Breast epithelium (tissue), 4 donors: ENCODE measurements around the gene SRP68. TPM values are rescaled to one million over a fixed set of nuclear protein-coding genes. Genes with fewer than 3 reads are reported as not detected.

ENCODE experiments used
- DNase-seq, 2 donors: peaks; one replicate each; pipeline ENCODE4 v3.0.0-alpha.2; 2019; ENCODE audit warnings: low spot score in 2 of 2
- H3K27ac ChIP-seq, 2 donors: fragments of 200-600 bp; sonication (generic) in 1 of 2; one replicate each; pipeline ENCODE4 v1.5.1; 2016 to 2019; ENCODE audit warnings: mild to moderate bottlenecking in 1 of 2
- H3K27me3 ChIP-seq, 2 donors: fragments of 200-600 bp; sonication (generic) in 1 of 2; one replicate each; pipeline versions ENCODE4 v1.5.1 to v1.6.0; 2017 to 2019; ENCODE audit warnings: control low read depth in 1 of 2, mild to moderate bottlenecking in 1 of 2
- H3K36me3 ChIP-seq: fragments of 200-600 bp; one replicate; pipeline ENCODE4 v1.5.1; 2019
- H3K4me1 ChIP-seq, 2 donors: fragments of 200-600 bp; sonication (generic); one replicate each; pipeline ENCODE4 v1.5.1; 2016 to 2019; ENCODE audit warnings: control low read depth in 1 of 2
- H3K4me3 ChIP-seq, 3 donors: fragments of 200-600 bp; sonication (generic); 1 replicate in 2 of 3; 2 replicates in 1 of 3; pipeline ENCODE4 v1.5.1; 2016 to 2019; ENCODE audit warnings: mild to moderate bottlenecking in 3 of 3, moderate library complexity in 2 of 3
- H3K9me3 ChIP-seq, 2 donors: fragments of 200-600 bp; sonication (generic) in 1 of 2; one replicate each; pipeline ENCODE4 v1.5.1; 2016 to 2019; ENCODE audit warnings: control low read depth in 1 of 2
- POLR2A ChIP-seq: fragments of 450-650 bp; IDR thresholded peaks from one replicate; pipeline ENCODE4 v1.6.1; 2016; ENCODE audit warnings: antibody characterized with exemption, mild to moderate bottlenecking, moderate library complexity
- POLR2AphosphoS5 ChIP-seq, 3 donors: sonication (generic); formaldehyde crosslinking; IDR thresholded peaks; one replicate each; pipeline ENCODE4 v1.6.1; 2017; ENCODE audit warnings: antibody characterized with exemption in 3 of 3
- intact Hi-C: fragments of 100-400 bp; cut with DNase I; formaldehyde crosslinking; loops from one replicate; pipeline ENCODE4 v1.15.1; 2023; ENCODE audit warnings: low total_unique reads
- total RNA-seq, 3 donors: library from RNA; depleted of rRNA; stranded (reverse); fragments of >200 nt; gene quantifications; one replicate each; pipeline ENCODE4 v1.1.0, GENCODE V29; 2016
- TF ChIP-seq, protein P1 (sequence below), 3 donors: fragments of 450-650 bp; IDR thresholded peaks; one replicate each; pipeline ENCODE4 v1.5.1; 2016 to 2017; ENCODE audit warnings: antibody characterized with exemption in 3 of 3, mild to moderate bottlenecking in 3 of 3, moderate library complexity in 3 of 3

The SRP68 gene
- total RNA-seq, 3 donors from 2014 or later: 41.3 to 49.6 (median 48.3) TPM

GRCh38 chr17:76007850-76008165 lies 64.5 kb downstream of the SRP68 start:
- Histone ChIP-seq H3K27ac (no peak overlapping the region), H3K36me3 (no peaks in the 10 kb centered on the region), H3K9me3 (no peaks in the 10 kb centered on the region), H3K4me1 (no peaks in the 10 kb centered on the region), H3K4me3 (no peak overlapping the region), H3K27me3 (no peaks in the 10 kb centered on the region)
- no peak for DNase-seq
- no peak for TF ChIP-seq POLR2A
- TF ChIP-seq, protein P1, sequence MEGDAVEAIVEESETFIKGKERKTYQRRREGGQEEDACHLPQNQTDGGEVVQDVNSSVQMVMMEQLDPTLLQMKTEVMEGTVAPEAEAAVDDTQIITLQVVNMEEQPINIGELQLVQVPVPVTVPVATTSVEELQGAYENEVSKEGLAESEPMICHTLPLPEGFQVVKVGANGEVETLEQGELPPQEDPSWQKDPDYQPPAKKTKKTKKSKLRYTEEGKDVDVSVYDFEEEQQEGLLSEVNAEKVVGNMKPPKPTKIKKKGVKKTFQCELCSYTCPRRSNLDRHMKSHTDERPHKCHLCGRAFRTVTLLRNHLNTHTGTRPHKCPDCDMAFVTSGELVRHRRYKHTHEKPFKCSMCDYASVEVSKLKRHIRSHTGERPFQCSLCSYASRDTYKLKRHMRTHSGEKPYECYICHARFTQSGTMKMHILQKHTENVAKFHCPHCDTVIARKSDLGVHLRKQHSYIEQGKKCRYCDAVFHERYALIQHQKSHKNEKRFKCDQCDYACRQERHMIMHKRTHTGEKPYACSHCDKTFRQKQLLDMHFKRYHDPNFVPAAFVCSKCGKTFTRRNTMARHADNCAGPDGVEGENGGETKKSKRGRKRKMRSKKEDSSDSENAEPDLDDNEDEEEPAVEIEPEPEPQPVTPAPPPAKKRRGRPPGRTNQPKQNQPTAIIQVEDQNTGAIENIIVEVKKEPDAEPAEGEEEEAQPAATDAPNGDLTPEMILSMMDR (IDR thresholded peaks at IDR 0.05): no peak
- TF ChIP-seq POLR2AphosphoS5 (IDR thresholded peaks at IDR 0.05): no peak
- intact Hi-C loops: no loop called here

DNA sequence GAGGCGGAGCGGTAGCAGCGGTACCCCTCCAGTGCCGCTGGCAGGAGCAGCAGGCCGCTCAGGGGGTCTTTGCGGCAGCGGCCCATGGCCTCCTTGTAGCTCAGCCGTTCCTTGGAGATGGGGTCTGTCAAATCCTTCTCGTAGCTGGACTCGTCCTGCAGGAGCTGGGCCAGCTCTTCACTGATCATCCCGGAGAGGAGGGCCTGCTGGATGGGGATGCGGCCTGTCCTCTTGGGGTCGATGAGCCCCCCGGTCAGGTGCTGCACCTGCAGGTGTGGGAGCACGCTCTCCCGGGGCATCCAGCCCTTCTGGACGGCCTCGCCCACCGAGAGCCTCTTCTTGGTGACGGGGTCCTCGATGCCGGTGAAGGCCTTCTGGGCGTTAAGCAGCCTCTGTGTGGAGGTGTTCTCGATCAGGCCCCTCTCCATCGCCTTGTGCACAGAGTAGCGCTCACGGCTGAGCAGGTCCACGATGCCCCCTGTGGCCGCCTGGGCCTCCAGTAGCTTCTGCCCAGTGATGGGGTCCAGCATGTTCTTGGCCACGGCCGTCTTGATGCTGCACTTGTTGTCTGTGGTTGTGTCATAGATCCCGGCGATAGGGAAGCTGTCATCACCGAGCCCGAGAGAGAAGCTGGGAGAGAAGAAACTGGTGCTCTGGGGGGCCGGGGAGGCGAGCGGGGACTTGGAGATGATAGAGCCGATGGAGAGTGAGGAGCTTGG lies 65.0 kb downstream of the SRP68 start:
- intact Hi-C loops: no loop called here
- Histone ChIP-seq H3K9me3 (no peaks in the 10 kb centered on the region), H3K4me3 (no peak overlapping the region), H3K4me1 (no peaks in the 10 kb centered on the region), H3K27ac (no peak overlapping the region), H3K36me3 (no peaks in the 10 kb centered on the region), H3K27me3 (no peaks in the 10 kb centered on the region)
- TF ChIP-seq, protein P1 (IDR thresholded peaks at IDR 0.05): no peak
- TF ChIP-seq POLR2AphosphoS5 (IDR thresholded peaks at IDR 0.05): no peak
- no peak for TF ChIP-seq POLR2A
- no peak for DNase-seq

DNA sequence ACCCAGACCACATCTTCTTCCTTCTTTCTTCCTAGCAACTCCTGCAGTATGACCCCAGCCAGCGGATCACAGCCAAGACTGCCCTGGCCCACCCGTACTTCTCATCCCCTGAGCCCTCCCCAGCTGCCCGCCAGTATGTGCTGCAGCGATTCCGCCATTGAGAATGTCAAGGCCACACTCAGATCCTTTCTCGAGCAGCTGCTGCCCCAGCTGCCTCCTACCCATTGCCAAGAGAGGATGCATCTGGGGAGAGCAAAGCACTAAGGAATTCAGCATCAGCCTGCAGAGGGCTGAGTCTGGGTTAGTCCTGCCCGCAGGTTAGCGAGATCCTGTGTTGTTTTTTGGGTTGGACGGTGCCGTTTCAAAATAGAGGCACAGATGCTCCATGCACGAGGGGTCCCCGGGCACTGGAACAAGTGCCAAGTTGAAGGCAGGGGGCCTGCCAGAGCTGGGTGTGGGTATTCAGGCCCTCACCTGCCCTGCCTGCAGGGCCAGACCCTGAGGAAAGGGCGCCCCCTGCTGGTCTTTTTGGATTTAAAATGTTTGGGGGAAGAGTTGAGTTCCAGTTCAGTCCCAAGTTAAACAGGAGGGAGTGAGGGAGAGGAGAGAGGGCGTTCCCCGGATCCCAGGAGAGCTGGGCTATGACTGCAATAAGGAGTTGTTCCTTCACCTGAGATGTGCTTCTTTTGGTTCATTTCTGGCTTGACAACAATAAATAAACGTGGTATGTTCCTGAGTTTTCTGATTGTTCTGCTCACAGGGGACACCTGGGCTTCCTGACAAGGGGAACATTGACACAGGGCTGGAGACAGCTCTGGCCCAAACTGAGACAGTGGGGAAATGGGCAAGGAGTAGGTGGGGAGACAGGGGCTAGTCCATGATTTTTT lies 66.8 kb downstream of the SRP68 start:
- no peaks in the 10 kb centered on the region for H3K4me1 ChIP-seq
- no peaks in the 10 kb centered on the region for H3K36me3 ChIP-seq
- no peaks in the 10 kb centered on the region for H3K27me3 ChIP-seq
- intact Hi-C loops: no loop called here
- H3K9me3 ChIP-seq: no peaks in the 10 kb centered on the region
- H3K27ac ChIP-seq: no peak overlapping the region
- peak; percentile 61 to 76 for DNase-seq
- no peak for TF ChIP-seq POLR2A
- TF ChIP-seq POLR2AphosphoS5 (IDR thresholded peaks at IDR 0.05): no peak
- TF ChIP-seq, protein P1 (IDR thresholded peaks at IDR 0.05): peak; percentile 67 to 89 (median 85)
- no peak overlapping the region for H3K4me3 ChIP-seq

- Histone ChIP-seq H3K27me3 (no peaks in the 10 kb centered on the region), H3K4me3 (no peak overlapping the region), H3K36me3 (no peaks in the 10 kb centered on the region), H3K4me1 (no peaks in the 10 kb centered on the region), H3K27ac (no peak overlapping the region), H3K9me3 (no peaks in the 10 kb centered on the region)
- intact Hi-C loops: no loop called here
- TF ChIP-seq, protein P1 (IDR thresholded peaks at IDR 0.05): no peak
- TF ChIP-seq POLR2A: no peak
- TF ChIP-seq POLR2AphosphoS5 (IDR thresholded peaks at IDR 0.05): no peak
- no peak for DNase-seq
Observed at GRCh38 chr17:76004750-76005262, 67.5 kb downstream of the SRP68 start.

DNA sequence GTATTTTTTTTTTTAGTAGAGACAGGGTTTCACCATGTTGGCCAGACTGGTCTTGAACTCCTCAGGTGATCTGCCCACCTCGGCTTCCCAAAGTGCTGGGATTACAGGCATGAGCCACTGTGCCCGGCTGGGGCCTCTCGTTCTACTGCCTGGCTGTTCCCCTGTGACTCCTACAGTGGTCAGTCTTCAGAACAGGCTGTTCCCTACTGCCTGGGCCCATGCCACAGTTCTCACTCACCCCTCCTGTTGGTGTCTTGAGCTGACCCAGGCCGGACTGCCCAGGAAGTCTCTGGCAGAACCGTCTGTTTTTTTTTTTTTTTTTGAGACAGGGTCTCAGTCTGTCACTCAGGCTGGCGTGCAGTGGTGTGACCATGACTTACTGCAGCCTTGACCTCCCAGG lies 68.4 kb downstream of the SRP68 start:
- no peak overlapping the region for H3K27ac ChIP-seq
- no peak for DNase-seq
- H3K36me3 ChIP-seq: no peaks in the 10 kb centered on the region
- H3K27me3 ChIP-seq: no peaks in the 10 kb centered on the region
- no peaks in the 10 kb centered on the region for H3K9me3 ChIP-seq
- intact Hi-C loops: no loop called here
- H3K4me3 ChIP-seq: no peak overlapping the region
- no peaks in the 10 kb centered on the region for H3K4me1 ChIP-seq
- TF ChIP-seq, protein P1 (IDR thresholded peaks at IDR 0.05): no peak
- no peak for TF ChIP-seq POLR2A
- TF ChIP-seq POLR2AphosphoS5 (IDR thresholded peaks at IDR 0.05): no peak
